HG03469 (cell line): ENCODE results near the gene PRKCZ.

Experiments
- ATAC-seq: cut with Tn5 transposase; IDR thresholded peaks from one replicate; pipeline ENCODE4 v1.9.1; 2021; ENCODE audit warnings: mild to moderate bottlenecking, moderate library complexity, moderate number of reproducible peaks; ENCODE audit not compliant: unreplicated experiment

PRKCZ gene

GRCh38 chr1:2172012-2172411 lies 121.8 kb downstream of the PRKCZ start:
- ATAC-seq, result no peak

GRCh38 chr1:2172551-2173146 lies 122.4 kb downstream of the PRKCZ start:
- ATAC-seq, result no peak

DNA sequence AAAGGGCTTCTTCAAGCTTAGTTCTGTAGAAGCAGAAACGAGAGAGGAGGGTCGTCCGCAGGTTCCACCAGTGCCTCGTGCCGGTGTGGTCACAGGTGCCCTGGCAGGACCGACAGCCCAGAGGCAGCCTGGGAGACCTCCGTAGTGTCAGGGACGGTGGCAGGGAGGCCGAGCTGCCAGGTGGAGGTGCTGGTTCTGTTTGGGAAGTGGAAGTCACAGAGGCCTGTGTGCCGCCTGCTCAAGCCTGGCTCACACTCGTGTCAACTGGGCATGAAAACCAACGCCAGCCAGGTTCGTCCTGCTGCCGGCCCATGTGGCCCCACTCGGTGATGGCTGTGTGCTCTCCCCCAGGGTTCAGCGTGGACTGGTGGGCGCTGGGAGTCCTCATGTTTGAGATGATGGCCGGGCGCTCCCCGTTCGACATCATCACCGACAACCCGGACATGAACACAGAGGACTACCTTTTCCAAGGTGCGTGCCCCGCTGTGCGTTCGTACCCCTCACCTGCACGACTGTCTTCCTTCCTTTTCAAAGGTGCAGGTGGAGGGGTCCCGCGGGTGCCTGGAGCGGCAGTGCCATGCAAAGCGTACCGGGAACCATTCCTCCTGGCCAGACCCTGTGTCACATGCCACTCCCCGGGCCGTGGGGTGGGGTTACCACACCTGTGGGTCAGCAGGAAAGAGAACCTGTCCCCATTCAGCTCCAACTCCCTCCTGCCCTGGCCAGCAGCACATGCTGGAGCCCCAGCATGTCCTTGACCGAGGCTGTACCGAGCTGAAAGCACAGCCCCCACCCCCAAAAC lies 123.5 kb downstream of the PRKCZ start:
- ATAC-seq, result no peak

DNA sequence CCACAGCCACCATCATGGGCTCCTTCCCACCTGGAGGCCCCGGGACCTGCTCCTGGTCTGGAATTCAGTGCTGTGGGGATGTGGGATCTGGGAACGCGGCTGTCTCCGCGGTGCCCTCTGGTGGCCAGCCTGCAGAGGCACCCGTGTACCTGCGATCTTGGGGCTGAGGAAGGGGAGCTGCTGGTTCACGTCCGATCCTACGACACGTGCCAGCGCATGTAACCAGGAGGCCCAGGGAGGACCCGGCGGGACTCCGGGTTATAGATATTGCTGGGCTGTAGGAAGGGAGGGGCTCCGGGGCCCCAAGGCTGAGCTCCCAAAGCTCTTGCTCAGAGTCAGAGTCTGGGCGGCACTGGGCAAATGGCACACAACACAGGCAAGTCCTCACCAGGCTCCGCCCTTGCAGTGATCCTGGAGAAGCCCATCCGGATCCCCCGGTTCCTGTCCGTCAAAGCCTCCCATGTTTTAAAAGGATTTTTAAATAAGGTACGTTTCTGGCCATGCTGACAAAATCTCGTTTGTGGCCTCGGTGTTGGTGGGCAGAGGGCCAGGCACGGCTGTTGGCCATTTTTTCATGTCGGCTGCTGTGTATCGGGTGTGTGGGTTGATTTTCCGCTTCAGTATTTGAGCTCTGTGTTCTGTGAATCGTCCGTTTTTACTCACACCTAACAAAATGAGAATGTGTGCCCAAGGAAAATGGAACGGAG lies 124.3 kb downstream of the PRKCZ start:
- no peak for ATAC-seq

- no peak for ATAC-seq
Observed at GRCh38 chr1:2175055-2175414, 124.8 kb downstream of the PRKCZ start.

GRCh38 chr1:2175681-2176454 lies 125.7 kb downstream of the PRKCZ start:
- ATAC-seq, result no peak

GRCh38 chr1:2176615-2177014 lies 126.4 kb downstream of the PRKCZ start:
- ATAC-seq, result no peak

DNA sequence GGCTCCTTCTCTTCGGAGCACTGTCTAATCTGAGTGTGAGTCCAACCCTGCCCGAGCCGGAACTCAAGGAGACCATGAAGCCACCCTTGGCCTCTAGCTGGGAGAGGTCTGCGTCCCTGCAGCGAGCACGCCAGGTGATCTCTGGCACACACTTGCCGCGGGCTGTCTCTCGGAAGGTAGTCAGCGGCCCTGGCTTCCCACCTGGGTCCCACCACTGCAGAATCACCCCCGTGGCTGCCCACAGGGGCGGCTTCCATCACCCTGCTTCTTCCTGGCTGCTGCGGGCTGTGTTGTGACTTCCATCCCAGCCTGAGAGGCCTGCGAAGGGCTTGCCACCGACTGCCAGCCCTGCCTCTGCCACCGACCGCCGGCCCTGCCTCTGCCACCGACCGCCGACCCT lies 127.3 kb downstream of the PRKCZ start:
- no peak for ATAC-seq

GRCh38 chr1:2177946-2178538 lies 127.8 kb downstream of the PRKCZ start:
- ATAC-seq, result no peak

DNA sequence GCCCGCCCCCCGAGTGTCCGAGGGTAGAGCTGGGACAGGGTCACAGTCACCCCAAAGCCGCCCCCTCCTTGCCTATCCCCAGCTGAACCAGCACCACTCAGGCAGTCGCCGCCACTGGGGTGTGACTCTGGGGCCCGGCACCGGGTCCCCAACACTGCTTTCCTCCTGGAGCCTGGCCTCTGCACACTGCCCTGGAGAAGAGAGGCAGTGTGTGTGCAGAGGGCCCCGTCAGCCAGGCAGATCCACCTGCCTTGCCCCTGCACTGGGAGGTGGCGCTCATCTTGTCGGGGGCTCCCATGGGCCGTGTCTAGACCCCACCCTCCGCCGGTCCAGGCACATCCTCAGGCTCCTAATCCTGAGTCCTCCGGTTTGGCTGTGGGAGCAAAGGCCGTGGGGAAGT lies 128.7 kb downstream of the PRKCZ start:
- ATAC-seq, result no peak

GRCh38 chr1:2179283-2180013 lies 129.2 kb downstream of the PRKCZ start:
- no peak for ATAC-seq

GRCh38 chr1:2180297-2181245 lies 130.4 kb downstream of the PRKCZ start:
- no peak for ATAC-seq

DNA sequence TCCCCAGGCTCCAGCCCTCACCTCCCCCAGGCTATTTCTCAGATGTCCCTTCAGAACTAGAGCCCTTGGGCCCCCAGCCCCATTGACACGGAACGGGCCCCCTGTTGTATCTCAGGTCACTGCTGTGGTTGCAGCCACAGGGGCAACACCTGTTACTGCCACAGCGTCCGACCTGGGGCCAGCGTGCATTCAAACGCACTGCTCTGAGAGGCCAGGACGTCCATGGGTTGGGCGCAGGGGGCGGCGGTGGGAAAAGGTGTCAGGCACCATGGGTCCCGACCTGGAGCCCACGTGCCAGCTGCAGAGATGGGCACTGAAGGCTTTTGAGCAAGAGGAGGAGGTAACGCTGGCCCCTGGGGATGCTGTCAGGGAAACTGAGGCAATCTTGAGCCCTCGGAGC lies 131.1 kb downstream of the PRKCZ start:
- no peak for ATAC-seq

DNA sequence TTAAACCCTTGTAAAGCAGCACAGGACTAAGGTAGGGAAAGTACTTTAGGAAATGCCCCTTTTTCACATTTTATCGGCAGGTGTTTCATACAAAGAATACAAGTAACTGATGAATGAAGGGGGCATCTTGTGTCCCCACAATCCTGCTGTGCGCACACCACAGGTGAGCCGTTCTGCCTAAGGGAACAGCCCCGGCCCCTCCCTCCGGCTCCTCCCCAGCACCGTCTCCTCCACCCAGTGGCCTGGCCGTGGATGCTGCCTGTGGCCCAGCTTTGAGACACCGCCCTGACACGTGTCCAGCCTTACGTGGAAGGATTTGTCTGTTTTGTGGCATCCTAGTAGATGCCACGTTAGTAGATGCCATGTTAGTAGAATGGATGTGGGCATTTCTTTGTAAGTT lies 131.5 kb downstream of the PRKCZ start:
- ATAC-seq, result no peak

GRCh38 chr1:2182376-2182775 lies 132.2 kb downstream of the PRKCZ start:
- ATAC-seq, result no peak

GRCh38 chr1:2183937-2184334 lies 133.7 kb downstream of the PRKCZ start:
- no peak for ATAC-seq

DNA sequence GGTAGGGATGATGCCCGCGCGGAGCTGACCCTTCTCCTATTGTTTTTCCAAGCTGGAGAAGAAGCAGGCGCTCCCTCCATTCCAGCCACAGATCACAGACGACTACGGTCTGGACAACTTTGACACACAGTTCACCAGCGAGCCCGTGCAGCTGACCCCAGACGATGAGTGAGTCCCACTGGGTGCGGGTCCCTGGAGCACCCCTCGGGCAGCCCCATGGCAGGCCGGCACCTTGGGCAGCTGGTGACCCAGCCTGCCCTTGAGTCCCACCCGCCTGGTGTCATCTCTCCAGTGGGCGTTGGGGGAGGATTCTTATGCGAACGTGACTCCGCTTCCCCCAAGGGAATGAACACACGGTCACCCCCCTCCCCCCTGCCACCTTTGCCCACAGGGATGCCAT lies 134.3 kb downstream of the PRKCZ start:
- no peak for ATAC-seq

- ATAC-seq, result no peak
Observed at GRCh38 chr1:2184934-2185333, 134.7 kb downstream of the PRKCZ start.
